Measurements from ENCODE around the gene FAM89B. TPM values are rescaled to one million over a fixed set of nuclear protein-coding genes. Genes with fewer than 3 reads are reported as not detected.

FAM89B gene
- polyA plus RNA-seq, 1 donor from 2014 or later, result 75.1 TPM

DNA sequence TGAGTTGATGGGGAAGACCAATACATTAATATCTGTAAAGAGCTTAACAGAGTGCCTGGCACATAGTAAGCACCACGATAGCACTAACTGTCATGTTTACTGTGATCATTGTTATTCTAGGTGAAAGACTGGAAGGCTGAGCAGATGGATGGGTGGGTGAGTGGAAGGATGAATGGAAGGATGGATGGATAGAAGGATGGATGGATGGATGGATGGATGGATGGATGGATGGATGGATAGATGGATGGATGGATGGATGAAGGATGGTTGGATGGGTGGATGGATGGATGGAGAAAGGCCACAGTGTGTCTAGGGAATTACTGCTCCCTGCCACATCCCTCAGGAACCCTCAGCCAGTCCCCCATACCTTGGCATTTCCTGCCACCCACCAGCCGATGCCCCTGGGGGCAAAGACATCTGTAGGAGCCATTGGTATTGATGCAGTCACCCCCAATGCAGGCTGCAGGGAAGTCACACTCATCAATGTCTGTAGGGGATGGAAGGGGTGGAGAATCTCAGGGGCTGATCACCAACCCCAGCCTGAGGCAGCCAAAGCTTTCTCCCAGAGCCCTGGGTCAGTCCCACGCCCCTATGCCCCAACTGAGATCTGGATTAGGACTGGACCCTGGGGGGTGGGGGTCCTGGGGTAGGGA lies 29.5 kb upstream of the FAM89B start:
- H3K27ac ChIP-seq (ENCODE audit: low read length), result no peak overlapping the region

DNA sequence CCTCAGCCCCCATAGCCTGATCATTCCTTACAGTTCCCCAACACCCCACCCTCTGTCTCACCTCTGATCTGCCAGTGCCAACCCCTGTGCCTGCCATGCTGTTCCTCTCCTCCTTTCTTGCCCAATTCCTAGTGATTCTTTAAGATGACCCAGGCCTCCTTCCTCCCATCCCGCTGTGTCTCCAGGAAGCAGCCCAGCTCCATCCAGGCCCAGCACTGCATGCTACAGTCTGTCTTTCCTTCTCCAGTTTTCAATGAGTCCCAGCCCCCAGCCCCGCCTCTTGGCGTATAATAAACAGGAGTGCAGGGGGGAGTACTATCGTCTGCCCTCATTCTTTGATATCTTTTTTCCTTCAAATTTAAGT lies 26.5 kb upstream of the FAM89B start:
- H3K4me2 ChIP-seq (ENCODE audit: low read length), result no peak overlapping the region
- no peaks in the 10 kb centered on the region for H3K9me2 ChIP-seq (ENCODE audit: insufficient read depth, low read length)
- no peak overlapping the region for H3K27ac ChIP-seq (ENCODE audit: low read length)
- TF ChIP-seq EZH2 (IDR thresholded peaks at IDR 0.05; ENCODE audit: borderline replicate concordance, insufficient read depth, low read length, poor library complexity, severe bottlenecking), result no peak
- H4K20me1 ChIP-seq (ENCODE audit: insufficient read depth), result no peaks in the 10 kb centered on the region
- no peak overlapping the region for H2AFZ ChIP-seq (ENCODE audit: low read depth, low read length)
- peak overlapping the region; percentile 59 for H3K4me3 ChIP-seq (ENCODE audit: low read length)
- H3K9me3 ChIP-seq (ENCODE audit: low read length), result no peaks in the 10 kb centered on the region
- H3K79me2 ChIP-seq (replicated peaks; ENCODE audit: insufficient read depth, low read length), result no peaks in the 10 kb centered on the region
- H3K9ac ChIP-seq (ENCODE audit: low read length), result no peak overlapping the region
- no peaks in the 10 kb centered on the region for H3K36me3 ChIP-seq (ENCODE audit: insufficient read depth, low read length)
- H3F3A ChIP-seq (ENCODE audit: insufficient read depth, low read length, poor library complexity, severe bottlenecking), result no peaks in the 10 kb centered on the region
- peaks cover 35% of the 10 kb centered on the region for H3K27me3 ChIP-seq (ENCODE audit: insufficient read depth, low read depth, low read length)

More for the DNA sequence above, 29.5 kb upstream of the FAM89B start:
- Histone ChIP-seq H3K79me2 (replicated peaks; ENCODE audit: insufficient read depth, low read length) (no peaks in the 10 kb centered on the region), H3K4me2 (ENCODE audit: low read length) (no peak overlapping the region), H3F3A (ENCODE audit: insufficient read depth, low read length, poor library complexity, severe bottlenecking) (no peaks in the 10 kb centered on the region), H3K36me3 (ENCODE audit: insufficient read depth, low read length) (no peaks in the 10 kb centered on the region), H3K9me3 (ENCODE audit: low read length) (no peaks in the 10 kb centered on the region), H3K9ac (ENCODE audit: low read length) (no peak overlapping the region), H3K27me3 (ENCODE audit: insufficient read depth, low read depth, low read length) (peaks cover 56% of the 10 kb centered on the region), H3K4me3 (ENCODE audit: low read length) (no peak overlapping the region), H4K20me1 (ENCODE audit: insufficient read depth) (peaks cover 6% of the 10 kb centered on the region), H3K9me2 (ENCODE audit: insufficient read depth, low read length) (no peaks in the 10 kb centered on the region), H2AFZ (ENCODE audit: low read depth, low read length) (no peak overlapping the region)
- TF ChIP-seq EZH2 (IDR thresholded peaks at IDR 0.05; ENCODE audit: borderline replicate concordance, insufficient read depth, low read length, poor library complexity, severe bottlenecking) (no peak), EP300 (conservative IDR thresholded peaks at IDR 0.05; ENCODE audit: poor library complexity, severe bottlenecking) (no peak), POLR2AphosphoS5 (IDR thresholded peaks at IDR 0.05) (no peak), SMC3 (conservative IDR thresholded peaks at IDR 0.05; ENCODE audit: poor library complexity) (no peak), MXI1 (conservative IDR thresholded peaks at IDR 0.05; ENCODE audit: poor library complexity, severe bottlenecking) (no peak), TAF1 (IDR thresholded peaks at IDR 0.05; ENCODE audit: low read depth) (no peak)
- TF ChIP-seq, protein P1, sequence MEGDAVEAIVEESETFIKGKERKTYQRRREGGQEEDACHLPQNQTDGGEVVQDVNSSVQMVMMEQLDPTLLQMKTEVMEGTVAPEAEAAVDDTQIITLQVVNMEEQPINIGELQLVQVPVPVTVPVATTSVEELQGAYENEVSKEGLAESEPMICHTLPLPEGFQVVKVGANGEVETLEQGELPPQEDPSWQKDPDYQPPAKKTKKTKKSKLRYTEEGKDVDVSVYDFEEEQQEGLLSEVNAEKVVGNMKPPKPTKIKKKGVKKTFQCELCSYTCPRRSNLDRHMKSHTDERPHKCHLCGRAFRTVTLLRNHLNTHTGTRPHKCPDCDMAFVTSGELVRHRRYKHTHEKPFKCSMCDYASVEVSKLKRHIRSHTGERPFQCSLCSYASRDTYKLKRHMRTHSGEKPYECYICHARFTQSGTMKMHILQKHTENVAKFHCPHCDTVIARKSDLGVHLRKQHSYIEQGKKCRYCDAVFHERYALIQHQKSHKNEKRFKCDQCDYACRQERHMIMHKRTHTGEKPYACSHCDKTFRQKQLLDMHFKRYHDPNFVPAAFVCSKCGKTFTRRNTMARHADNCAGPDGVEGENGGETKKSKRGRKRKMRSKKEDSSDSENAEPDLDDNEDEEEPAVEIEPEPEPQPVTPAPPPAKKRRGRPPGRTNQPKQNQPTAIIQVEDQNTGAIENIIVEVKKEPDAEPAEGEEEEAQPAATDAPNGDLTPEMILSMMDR (IDR thresholded peaks at IDR 0.05; ENCODE audit: poor library complexity, severe bottlenecking), result no peak
- TF ChIP-seq, protein P2, sequence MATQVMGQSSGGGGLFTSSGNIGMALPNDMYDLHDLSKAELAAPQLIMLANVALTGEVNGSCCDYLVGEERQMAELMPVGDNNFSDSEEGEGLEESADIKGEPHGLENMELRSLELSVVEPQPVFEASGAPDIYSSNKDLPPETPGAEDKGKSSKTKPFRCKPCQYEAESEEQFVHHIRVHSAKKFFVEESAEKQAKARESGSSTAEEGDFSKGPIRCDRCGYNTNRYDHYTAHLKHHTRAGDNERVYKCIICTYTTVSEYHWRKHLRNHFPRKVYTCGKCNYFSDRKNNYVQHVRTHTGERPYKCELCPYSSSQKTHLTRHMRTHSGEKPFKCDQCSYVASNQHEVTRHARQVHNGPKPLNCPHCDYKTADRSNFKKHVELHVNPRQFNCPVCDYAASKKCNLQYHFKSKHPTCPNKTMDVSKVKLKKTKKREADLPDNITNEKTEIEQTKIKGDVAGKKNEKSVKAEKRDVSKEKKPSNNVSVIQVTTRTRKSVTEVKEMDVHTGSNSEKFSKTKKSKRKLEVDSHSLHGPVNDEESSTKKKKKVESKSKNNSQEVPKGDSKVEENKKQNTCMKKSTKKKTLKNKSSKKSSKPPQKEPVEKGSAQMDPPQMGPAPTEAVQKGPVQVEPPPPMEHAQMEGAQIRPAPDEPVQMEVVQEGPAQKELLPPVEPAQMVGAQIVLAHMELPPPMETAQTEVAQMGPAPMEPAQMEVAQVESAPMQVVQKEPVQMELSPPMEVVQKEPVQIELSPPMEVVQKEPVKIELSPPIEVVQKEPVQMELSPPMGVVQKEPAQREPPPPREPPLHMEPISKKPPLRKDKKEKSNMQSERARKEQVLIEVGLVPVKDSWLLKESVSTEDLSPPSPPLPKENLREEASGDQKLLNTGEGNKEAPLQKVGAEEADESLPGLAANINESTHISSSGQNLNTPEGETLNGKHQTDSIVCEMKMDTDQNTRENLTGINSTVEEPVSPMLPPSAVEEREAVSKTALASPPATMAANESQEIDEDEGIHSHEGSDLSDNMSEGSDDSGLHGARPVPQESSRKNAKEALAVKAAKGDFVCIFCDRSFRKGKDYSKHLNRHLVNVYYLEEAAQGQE (IDR thresholded peaks at IDR 0.05; ENCODE audit: borderline replicate concordance), result no peak

Measured in neural cell (in vitro differentiated cells).